B cell (primary cell): Measurements from ENCODE around the gene KDM5C.

Source experiments
- EZH2 ChIP-seq: IDR thresholded peaks from 2 replicates; pipeline ENCODE4 v1.6.1; 2012; ENCODE audit warnings: borderline replicate concordance, low read depth, mild to moderate bottlenecking, moderate library complexity, low read length; ENCODE audit not compliant: insufficient read depth, poor library complexity, severe bottlenecking
- TF ChIP-seq, protein P1 (sequence below): fragments of 200-600 bp; IDR thresholded peaks from one replicate; pipeline ENCODE4 v1.8.0; 2022; ENCODE audit warnings: antibody characterized with exemption, mild to moderate bottlenecking

DNA sequence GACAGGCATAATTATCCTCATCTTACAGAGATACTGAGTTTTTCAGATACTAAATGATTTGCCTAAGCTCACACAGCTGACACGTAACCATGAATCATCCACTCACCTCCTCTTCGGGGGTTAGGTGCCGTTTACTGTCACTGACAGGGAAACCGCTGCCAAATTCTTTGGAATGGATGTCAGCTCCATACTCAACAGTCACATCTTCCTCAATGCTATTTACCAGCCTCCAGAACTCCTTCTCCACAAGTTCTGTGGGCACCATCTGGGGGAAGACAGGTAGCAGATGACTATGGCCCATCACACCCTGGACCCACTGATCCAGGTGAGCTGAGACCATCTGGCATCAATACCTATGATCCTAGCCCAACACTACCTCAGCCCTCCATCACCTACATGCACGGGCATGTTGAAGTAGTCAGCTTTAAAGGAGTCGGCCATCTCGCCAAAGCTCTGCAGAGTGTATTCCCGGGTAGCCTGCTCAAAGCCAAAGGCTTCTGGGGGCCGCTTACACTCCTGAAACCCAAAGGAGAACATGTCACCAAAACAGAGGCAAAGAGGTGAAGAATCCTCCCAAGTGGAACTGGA is 13.5 kb downstream of the KDM5C start:
- TF ChIP-seq, protein P1, sequence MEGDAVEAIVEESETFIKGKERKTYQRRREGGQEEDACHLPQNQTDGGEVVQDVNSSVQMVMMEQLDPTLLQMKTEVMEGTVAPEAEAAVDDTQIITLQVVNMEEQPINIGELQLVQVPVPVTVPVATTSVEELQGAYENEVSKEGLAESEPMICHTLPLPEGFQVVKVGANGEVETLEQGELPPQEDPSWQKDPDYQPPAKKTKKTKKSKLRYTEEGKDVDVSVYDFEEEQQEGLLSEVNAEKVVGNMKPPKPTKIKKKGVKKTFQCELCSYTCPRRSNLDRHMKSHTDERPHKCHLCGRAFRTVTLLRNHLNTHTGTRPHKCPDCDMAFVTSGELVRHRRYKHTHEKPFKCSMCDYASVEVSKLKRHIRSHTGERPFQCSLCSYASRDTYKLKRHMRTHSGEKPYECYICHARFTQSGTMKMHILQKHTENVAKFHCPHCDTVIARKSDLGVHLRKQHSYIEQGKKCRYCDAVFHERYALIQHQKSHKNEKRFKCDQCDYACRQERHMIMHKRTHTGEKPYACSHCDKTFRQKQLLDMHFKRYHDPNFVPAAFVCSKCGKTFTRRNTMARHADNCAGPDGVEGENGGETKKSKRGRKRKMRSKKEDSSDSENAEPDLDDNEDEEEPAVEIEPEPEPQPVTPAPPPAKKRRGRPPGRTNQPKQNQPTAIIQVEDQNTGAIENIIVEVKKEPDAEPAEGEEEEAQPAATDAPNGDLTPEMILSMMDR = no peak
- no peak for TF ChIP-seq EZH2
